AG09319 (cell line): Measurements from ENCODE around the gene APOBEC3C.
"Not testable (repeated sequence)": the region's sequence is repeated elsewhere in the genome, so short reads cannot be mapped to it uniquely, and the experiment has no call there.

Experiments
- DNase-seq: peaks from one replicate; pipeline ENCODE4 v3.0.0-alpha.2; 2010; ENCODE audit warnings: low read depth; ENCODE audit errors: extremely low read depth
- TF ChIP-seq, protein P1 (sequence below): IDR thresholded peaks from 2 replicates; pipeline ENCODE4 v1.5.1; 2011; ENCODE audit warnings: low read depth, mild to moderate bottlenecking, inconsistent platforms, low read length, moderate library complexity

APOBEC3C gene

DNA sequence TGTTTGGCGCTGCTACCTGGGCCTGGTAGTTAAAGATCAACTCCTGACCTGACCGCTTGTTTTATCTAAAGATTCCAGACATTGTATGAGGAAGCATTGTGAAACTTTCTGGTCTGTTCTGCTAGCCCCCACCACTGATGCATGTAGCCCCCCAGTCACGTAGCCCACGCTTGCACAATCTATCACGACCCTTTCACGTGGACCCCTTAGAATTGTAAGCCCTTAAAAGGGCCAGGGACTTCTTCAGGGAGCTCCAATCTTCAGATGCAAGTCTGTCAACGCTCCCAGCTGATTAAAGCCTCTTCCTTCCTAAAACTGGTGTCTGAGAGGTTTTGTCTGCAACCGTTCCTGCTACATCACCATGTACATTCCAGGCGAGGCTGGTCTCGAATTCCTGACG, 41.6 kb downstream of the APOBEC3C start:
- TF ChIP-seq, protein P1, sequence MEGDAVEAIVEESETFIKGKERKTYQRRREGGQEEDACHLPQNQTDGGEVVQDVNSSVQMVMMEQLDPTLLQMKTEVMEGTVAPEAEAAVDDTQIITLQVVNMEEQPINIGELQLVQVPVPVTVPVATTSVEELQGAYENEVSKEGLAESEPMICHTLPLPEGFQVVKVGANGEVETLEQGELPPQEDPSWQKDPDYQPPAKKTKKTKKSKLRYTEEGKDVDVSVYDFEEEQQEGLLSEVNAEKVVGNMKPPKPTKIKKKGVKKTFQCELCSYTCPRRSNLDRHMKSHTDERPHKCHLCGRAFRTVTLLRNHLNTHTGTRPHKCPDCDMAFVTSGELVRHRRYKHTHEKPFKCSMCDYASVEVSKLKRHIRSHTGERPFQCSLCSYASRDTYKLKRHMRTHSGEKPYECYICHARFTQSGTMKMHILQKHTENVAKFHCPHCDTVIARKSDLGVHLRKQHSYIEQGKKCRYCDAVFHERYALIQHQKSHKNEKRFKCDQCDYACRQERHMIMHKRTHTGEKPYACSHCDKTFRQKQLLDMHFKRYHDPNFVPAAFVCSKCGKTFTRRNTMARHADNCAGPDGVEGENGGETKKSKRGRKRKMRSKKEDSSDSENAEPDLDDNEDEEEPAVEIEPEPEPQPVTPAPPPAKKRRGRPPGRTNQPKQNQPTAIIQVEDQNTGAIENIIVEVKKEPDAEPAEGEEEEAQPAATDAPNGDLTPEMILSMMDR, result no peak
- DNase-seq, result no peak

DNA sequence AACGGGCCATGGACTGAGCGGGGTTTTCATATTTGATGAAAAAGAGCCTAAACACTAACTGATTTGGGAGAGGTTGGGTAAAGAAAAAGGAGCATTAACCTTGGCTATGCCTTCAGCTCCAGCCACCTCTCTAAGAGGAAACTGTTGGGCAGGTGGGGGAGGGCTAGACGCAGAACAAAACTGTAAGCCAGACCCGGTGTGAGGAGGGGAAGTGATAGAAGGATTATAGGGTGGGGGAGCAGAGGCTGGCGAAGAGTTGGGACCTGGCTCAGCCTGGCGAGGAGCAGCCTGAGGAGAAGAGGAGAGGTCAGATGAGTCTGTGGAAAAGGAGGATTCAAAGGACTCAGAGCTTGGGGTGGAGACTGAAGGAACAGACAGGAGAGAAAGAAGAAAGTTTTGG, 47.2 kb downstream of the APOBEC3C start:
- DNase-seq, result not testable (repeated sequence)

DNA sequence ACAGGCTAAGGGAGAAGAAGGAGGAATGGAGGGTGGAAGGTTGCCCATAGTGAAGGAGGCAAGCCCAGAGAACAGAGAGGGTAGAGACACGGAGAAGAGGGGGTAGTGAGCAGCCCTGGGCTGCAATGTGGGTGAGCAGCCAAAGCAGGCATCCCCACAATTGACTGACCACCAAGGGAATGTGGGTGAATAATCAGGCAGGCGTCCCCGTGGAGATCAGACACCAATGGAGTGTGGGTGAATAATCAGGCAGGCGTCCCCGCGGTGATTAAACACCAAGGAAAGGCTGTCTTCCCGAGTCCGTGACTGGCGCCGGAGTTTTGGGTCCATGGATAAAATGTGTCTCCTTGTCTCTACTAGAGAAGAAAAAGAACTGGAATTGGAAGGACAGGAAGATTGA, 47.9 kb downstream of the APOBEC3C start:
- not testable (repeated sequence) for DNase-seq

DNA sequence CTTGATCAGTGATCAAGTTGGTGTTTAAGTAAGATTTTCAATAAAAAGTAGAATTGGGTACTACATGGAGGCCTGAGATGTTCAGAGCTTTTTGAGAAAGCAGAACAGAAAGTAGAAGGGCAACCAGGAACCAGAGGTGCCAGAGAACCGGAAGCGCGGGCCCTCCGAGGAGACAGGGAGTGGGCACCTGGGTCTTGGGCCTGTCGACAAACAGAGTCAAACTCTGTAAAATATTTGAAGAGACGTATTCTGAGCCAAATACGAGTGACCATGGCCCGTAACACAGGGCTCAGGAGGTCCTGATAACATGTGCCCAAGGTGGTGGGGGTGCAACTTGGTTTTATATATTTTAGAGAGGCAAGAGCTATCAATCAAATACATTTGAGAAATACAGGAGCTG, 49.8 kb downstream of the APOBEC3C start:
- not testable (repeated sequence) for DNase-seq

DNA sequence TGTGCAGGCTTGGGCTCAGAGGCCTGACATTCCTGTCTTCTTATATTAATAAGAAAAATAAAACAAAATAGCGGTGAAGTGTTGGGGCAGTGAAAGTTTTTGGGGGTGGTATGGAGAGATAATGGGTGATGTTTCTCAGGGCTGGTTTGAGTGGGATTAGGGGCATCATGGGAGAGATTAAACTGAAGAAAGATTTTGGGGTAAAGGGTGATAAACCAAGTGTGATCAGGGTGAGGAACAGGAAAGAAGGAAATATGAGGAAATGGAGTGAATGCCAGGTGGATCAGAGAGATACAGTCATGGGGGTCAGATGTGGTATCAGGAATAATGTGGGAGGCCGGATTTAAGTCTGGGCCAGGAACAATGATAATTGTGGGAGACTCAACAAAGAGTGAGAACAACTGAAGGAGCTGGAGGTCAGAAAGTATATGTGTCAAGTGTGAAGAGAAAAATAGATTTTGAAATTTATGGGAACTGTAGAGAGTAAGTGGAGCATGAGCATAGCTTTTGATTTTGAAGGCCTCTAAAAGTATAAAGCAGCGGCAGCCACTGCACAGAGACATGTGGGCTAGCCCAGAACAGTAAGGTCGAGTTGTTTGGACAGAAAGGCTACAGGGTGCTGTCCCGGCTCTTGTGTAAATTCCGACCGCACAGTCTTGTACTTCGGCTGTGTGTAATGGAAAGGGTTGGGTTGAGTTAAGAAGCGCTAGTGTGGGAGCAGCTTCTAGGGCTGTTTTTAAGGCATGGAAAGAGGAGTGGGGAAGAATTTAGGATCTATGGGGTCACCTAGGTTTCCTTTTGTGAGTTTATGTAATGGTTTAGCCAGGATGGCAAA, 52.6 kb downstream of the APOBEC3C start:
- not testable (repeated sequence) for DNase-seq

DNA sequence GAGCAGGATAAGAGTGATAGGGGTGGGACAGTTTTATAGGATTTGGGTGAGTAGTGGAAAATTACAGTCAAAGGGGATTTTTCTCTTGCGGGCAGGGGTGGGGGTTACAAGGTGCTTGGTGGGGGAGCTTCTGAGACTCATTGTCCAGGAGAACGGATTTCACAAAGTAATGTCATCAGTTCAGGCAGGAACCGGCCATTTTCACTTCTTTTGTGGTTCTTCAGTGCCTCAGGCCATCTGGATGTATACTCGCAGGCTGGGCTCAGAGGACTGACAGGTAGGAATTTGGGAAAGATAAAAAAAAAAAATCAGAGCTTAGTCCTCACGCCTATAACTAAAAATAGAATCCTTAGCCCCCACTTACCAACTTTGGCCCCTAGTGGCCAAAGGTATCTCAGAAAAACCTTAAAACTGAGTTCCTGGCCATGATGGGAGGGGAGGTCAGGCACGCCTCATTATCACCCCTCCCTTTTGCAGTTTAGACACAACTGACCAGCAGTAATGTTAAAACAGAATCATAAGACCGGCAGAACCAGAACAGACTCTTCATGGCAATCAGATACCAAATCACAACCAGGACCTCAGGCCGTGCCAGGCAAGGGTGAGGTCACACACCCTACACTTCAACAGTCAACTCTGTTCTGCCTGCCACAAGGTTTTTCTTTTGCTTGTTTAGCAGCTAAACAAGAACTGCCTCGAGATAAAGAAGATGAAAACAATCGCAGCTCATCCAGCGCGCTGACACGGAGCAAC, 54.2 kb downstream of the APOBEC3C start:
- TF ChIP-seq, protein P1, result no peak
- no peak for DNase-seq
